NCI-H345 (cell line): Measurements from ENCODE around the gene GTSE1.

ENCODE experiments used
- DNase-seq: peaks from one replicate; lab custom pipeline; 2025; lab: John Stamatoyannopoulos, UW

The GTSE1 gene

GRCh38 chr22:46275455-46276122 is 21.1 kb upstream of the GTSE1 start:
- DNase-seq = no peak

GRCh38 chr22:46276563-46276962 is 20.1 kb upstream of the GTSE1 start:
- no peak for DNase-seq

GRCh38 chr22:46278656-46279645 is 17.7 kb upstream of the GTSE1 start:
- no peak for DNase-seq

- no peak for DNase-seq
These were observed 16.4 kb upstream of the GTSE1 start for GRCh38 chr22:46280063-46280817.

- no peak for DNase-seq
These were observed 15.6 kb upstream of the GTSE1 start for GRCh38 chr22:46280999-46281623.

- DNase-seq = no peak
These were observed 14.6 kb upstream of the GTSE1 start for GRCh38 chr22:46281866-46282678.

GRCh38 chr22:46286006-46286405 is 10.7 kb upstream of the GTSE1 start:
- no peak for DNase-seq

GRCh38 chr22:46286941-46287872 is 9.5 kb upstream of the GTSE1 start:
- DNase-seq = no peak

- no peak for DNase-seq
These were observed 8.6 kb upstream of the GTSE1 start for GRCh38 chr22:46287873-46288751.

- no peak for DNase-seq
These were observed 7.8 kb upstream of the GTSE1 start for GRCh38 chr22:46288846-46289243.

GRCh38 chr22:46289244-46289891 is 7.3 kb upstream of the GTSE1 start:
- DNase-seq = no peak

GRCh38 chr22:46290121-46290842 is 6.4 kb upstream of the GTSE1 start:
- DNase-seq = peak; percentile 29

- DNase-seq = peak; percentile 89
These were observed 5.6 kb upstream of the GTSE1 start for GRCh38 chr22:46290843-46291785.

- no peak for DNase-seq
These were observed 4.5 kb upstream of the GTSE1 start for GRCh38 chr22:46292173-46292572.

GRCh38 chr22:46292732-46293131 is 3.9 kb upstream of the GTSE1 start:
- no peak for DNase-seq

- DNase-seq = no peak
These were observed 3.0 kb upstream of the GTSE1 start for GRCh38 chr22:46293577-46294260.
